SK-N-SH (cell line): ENCODE measurements around the gene AGT. TPM values are rescaled to one million over a fixed set of nuclear protein-coding genes. Genes with fewer than 3 reads are reported as not detected.
A peak's percentile ranks its signal among the peaks of the same experiment; 100 is the strongest.

Experiments used
- CTCF ChIA-PET: fragments of 300-600, 350-600 bp; formaldehyde crosslinking; extraction: SDS; loops from one replicate; lab custom pipeline; 2021; lab: Yijun Ruan, JAX
- POLR2A ChIA-PET: fragments of 350-600 bp; sonication (Branson Sonifier 250); formaldehyde crosslinking; extraction: SDS; loops from one replicate; lab custom pipeline; 2020; ENCODE audit warnings: antibody characterized with exemption, inconsistent platforms; lab: Yijun Ruan, JAX
- DNase-seq: peaks from one replicate; pipeline ENCODE4 v3.0.0; 2012
- H2AFZ ChIP-seq: fragments of 200-600 bp; sonication (generic); 2 replicates; pipeline ENCODE4 v1.8.1; 2016; ENCODE audit warnings: antibody characterized with exemption, mild to moderate bottlenecking, low read depth
- H3F3A ChIP-seq: fragments of 200-600 bp; sonication (generic); replicated peaks from 2 replicates; pipeline ENCODE3; 2016; ENCODE audit warnings: antibody characterized with exemption, mild to moderate bottlenecking; ENCODE audit not compliant: insufficient read depth
- H3K27ac ChIP-seq, 2 experiments: fragments of 200-500 bp in 1 of 2; fragments of 200-600 bp in 1 of 2; sonication (Bioruptor generic) in 1 of 2; sonication (generic), shearing (Covaris generic) in 1 of 2; 2 replicates each; pipeline versions ENCODE4 v1.5.1 to v1.6.1; 2014 to 2016; ENCODE audit warnings: low read depth in 2 of 2, inconsistent platforms in 1 of 2, low read length in 1 of 2, mild to moderate bottlenecking in 1 of 2, mixed read lengths in 1 of 2
- H3K27me3 ChIP-seq: fragments of 200-600 bp; sonication (generic), shearing (Covaris generic); 2 replicates; pipeline ENCODE4 v1.6.1; 2016; ENCODE audit warnings: mixed run types; ENCODE audit not compliant: insufficient read depth
- H3K36me3 ChIP-seq, 2 experiments: fragments of 200-500 bp in 1 of 2; fragments of 200-600 bp in 1 of 2; sonication (Bioruptor generic) in 1 of 2; sonication (generic) in 1 of 2; replicated peaks in 1 of 2; 2 replicates each; pipeline versions ENCODE3 to v1.5.1; 2014 to 2016; ENCODE audit warnings: low read length in 1 of 2, mild to moderate bottlenecking in 1 of 2; ENCODE audit not compliant: insufficient read depth in 2 of 2, control insufficient read depth in 1 of 2
- H3K4me1 ChIP-seq, 2 experiments: fragments of 200-500 bp in 1 of 2; fragments of 200-600 bp in 1 of 2; sonication (Bioruptor generic) in 1 of 2; sonication (generic), shearing (Covaris generic) in 1 of 2; 2 replicates each; pipeline versions ENCODE4 v1.5.1 to v1.6.1; 2014 to 2016; ENCODE audit warnings: low read depth in 1 of 2, low read length in 1 of 2, mixed run types in 1 of 2; ENCODE audit not compliant: insufficient read depth in 2 of 2, control insufficient read depth in 1 of 2
- H3K4me2 ChIP-seq: fragments of 200-600 bp; sonication (generic), shearing (Covaris generic); 2 replicates; pipeline ENCODE4 v1.6.1; 2017; ENCODE audit warnings: mixed run types
- H3K4me3 ChIP-seq, 2 experiments: fragments of 200-500 bp in 1 of 2; fragments of 200-600 bp in 1 of 2; sonication (Bioruptor generic) in 1 of 2; sonication (generic), shearing (Covaris generic) in 1 of 2; 2 replicates each; pipeline versions ENCODE4 v1.5.1 to v1.8.1; 2014 to 2016; ENCODE audit warnings: low read depth in 2 of 2, inconsistent platforms in 1 of 2, low read length in 1 of 2, mild to moderate bottlenecking in 1 of 2, mixed read lengths in 1 of 2, moderate library complexity in 1 of 2
- H3K79me2 ChIP-seq: fragments of 200-600 bp; sonication (generic); 2 replicates; pipeline ENCODE4 v1.8.1; 2017; ENCODE audit warnings: mild to moderate bottlenecking; ENCODE audit not compliant: insufficient read depth
- H3K9ac ChIP-seq: fragments of 200-600 bp; sonication (generic); 2 replicates; pipeline ENCODE4 v1.6.1; 2017; ENCODE audit warnings: mixed run types
- H3K9me2 ChIP-seq: fragments of 200-600 bp; sonication (generic); 2 replicates; pipeline ENCODE4 v1.6.1; 2017; ENCODE audit warnings: mixed run types
- H3K9me3 ChIP-seq: fragments of 200-600 bp; sonication (generic); 2 replicates; pipeline ENCODE4 v1.6.1; 2017; ENCODE audit warnings: mixed run types, mild to moderate bottlenecking, moderate library complexity
- H4K20me1 ChIP-seq: fragments of 200-600 bp; sonication (generic); 2 replicates; pipeline ENCODE4 v1.6.1; 2017; ENCODE audit warnings: mild to moderate bottlenecking, mixed run types; ENCODE audit not compliant: insufficient read depth
- CHD2 ChIP-seq: fragments of 150-350 bp; IDR thresholded peaks from 2 replicates; pipeline ENCODE4 v1.6.1; 2018; ENCODE audit warnings: low read length; ENCODE audit not compliant: partially characterized antibody
- EP300 ChIP-seq, 2 experiments: IDR thresholded peaks; 2 replicates each; pipeline versions ENCODE4 v1.4.0 to v1.6.1; 2012; ENCODE audit warnings: borderline replicate concordance in 1 of 2, low read depth in 1 of 2, low read length in 1 of 2
- EZH2phosphoT487 ChIP-seq: fragments of 200-600 bp; sonication (generic); IDR thresholded peaks from 2 replicates; pipeline ENCODE4 v1.6.1; 2017; ENCODE audit warnings: low read depth, mixed run types, mild to moderate bottlenecking, antibody characterized with exemption, moderate library complexity, borderline replicate concordance
- FOXJ3 ChIP-seq: sonication (generic); formaldehyde crosslinking; IDR thresholded peaks from 2 replicates; pipeline ENCODE4 v1.5.1; 2020; ENCODE audit warnings: mild to moderate bottlenecking, missing genetic modification reagents
- GABPA ChIP-seq: IDR thresholded peaks from 2 replicates; pipeline ENCODE4 v1.4.0; 2012; ENCODE audit warnings: low read depth, mild to moderate bottlenecking
- GATA2 ChIP-seq: sonication (generic); formaldehyde crosslinking; IDR thresholded peaks from 2 replicates; pipeline ENCODE4 v1.5.0; 2020; ENCODE audit warnings: mild to moderate bottlenecking, missing genetic modification reagents
- JUND ChIP-seq: IDR thresholded peaks from 2 replicates; pipeline ENCODE4 v1.4.0; 2012
- MAX ChIP-seq: IDR thresholded peaks from 2 replicates; pipeline ENCODE4 v1.4.0; 2012; ENCODE audit warnings: low read depth
- MEF2A ChIP-seq: IDR thresholded peaks from 2 replicates; pipeline ENCODE4 v1.4.0; 2012; ENCODE audit warnings: low read depth, borderline replicate concordance
- MXI1 ChIP-seq: IDR thresholded peaks from 2 replicates; pipeline ENCODE4 v1.6.1; 2012; ENCODE audit warnings: mild to moderate bottlenecking, low read depth, low read length, improper control_type of control experiment
- NFIC ChIP-seq: IDR thresholded peaks from 2 replicates; pipeline ENCODE4 v1.4.0; 2012; ENCODE audit warnings: borderline replicate concordance
- NRF1 ChIP-seq: IDR thresholded peaks from 2 replicates; pipeline ENCODE4 v1.6.1; 2012; ENCODE audit warnings: low read depth, mild to moderate bottlenecking, low read length
- PBX3 ChIP-seq: IDR thresholded peaks from 2 replicates; pipeline ENCODE4; 2012
- RAD21 ChIP-seq: IDR thresholded peaks from 2 replicates; pipeline ENCODE4 v1.6.1; 2012; ENCODE audit warnings: mild to moderate bottlenecking, low read length
- RCOR1 ChIP-seq: fragments of 150-350 bp; IDR thresholded peaks from 2 replicates; pipeline ENCODE4 v1.6.1; 2017; ENCODE audit warnings: antibody characterized with exemption, low read length
- REST ChIP-seq: IDR thresholded peaks from 2 replicates; pipeline ENCODE4 v1.6.1; 2012; ENCODE audit warnings: mild to moderate bottlenecking, low read depth, low read length, moderate library complexity
- RFX5 ChIP-seq: IDR thresholded peaks from 2 replicates; pipeline ENCODE4 v1.6.1; 2012; ENCODE audit warnings: mild to moderate bottlenecking, improper control_type of control experiment, low read length
- SIN3A ChIP-seq: IDR thresholded peaks from 2 replicates; pipeline ENCODE4 v1.6.1; 2012; ENCODE audit warnings: low read depth, mild to moderate bottlenecking, low read length, moderate library complexity, borderline replicate concordance
- TCF12 ChIP-seq: IDR thresholded peaks from 2 replicates; pipeline ENCODE4 v1.4.0; 2012
- TEAD4 ChIP-seq: IDR thresholded peaks from 2 replicates; pipeline ENCODE4 v1.4.0; 2012; ENCODE audit warnings: mild to moderate bottlenecking, borderline replicate concordance; ENCODE audit not compliant: insufficient read depth
- USF1 ChIP-seq: IDR thresholded peaks from 2 replicates; pipeline ENCODE4 v1.4.0; 2012; ENCODE audit warnings: low read depth, borderline replicate concordance
- YY1 ChIP-seq: IDR thresholded peaks from 2 replicates; pipeline ENCODE4 v1.4.0; 2012; ENCODE audit warnings: low read depth, mild to moderate bottlenecking
- WGBS: methylation state at CpG from one replicate; pipeline ENCODE4 v1.1.6; 2017; ENCODE audit warnings: low lambda C conversion rate; 5-methylcytosine and 5-hydroxymethylcytosine counted together
- polyA plus RNA-seq, 3 experiments: library from polyadenylated mRNA; depleted of rRNA; stranded (reverse); fragments of >200 nt; gene quantifications; 2 replicates each; pipeline ENCODE4 v1.2.3, GENCODE V29; 2012
- TF ChIP-seq, protein P1 (sequence below): fragments of 150-350 bp; IDR thresholded peaks from 2 replicates; pipeline ENCODE4 v1.6.1; 2016; ENCODE audit warnings: mild to moderate bottlenecking, low read depth, low read length

The AGT gene
- polyA plus RNA-seq, 1 of the 3 experiments (the other 2 are of a cell fraction), result 0.39 TPM

DNA sequence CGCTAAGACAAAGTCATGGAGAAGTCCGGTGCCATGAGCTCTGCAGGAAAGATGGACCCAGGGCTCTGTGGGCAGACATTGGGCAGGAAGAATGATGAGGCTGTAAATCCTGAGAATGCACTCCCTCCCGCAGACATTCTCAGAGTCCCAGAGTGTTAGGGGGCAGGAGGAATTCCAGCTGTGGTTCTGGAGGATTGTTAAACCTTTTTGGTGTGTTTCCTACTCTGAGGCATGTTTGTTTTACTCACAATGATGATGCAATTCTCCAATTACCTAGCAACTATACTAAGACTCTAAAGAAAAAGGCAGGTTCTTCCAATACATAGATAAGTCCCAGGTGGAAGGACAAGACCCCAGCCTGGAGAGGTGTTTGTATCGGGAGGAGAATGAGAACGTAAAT is 30.5 kb upstream of the AGT start (continued):
- TF ChIP-seq REST (no peak), NFIC (no peak), EP300 (IDR thresholded peaks at IDR 0.05; ENCODE audit: borderline replicate concordance in 1 of 2, low read depth in 1 of 2, low read length in 1 of 2) (no peak), NRF1 (no peak), TCF12 (no peak), EZH2phosphoT487 (no peak)

- peaks cover 0 to 14% of the 10 kb centered on the region in 2 experiments; a peak in 1 of 4 replicates for H3K4me1 ChIP-seq
- H3K27me3 ChIP-seq, result no peaks in the 10 kb centered on the region
- H3K9me3 ChIP-seq, result no peaks in the 10 kb centered on the region
- H4K20me1 ChIP-seq, result no peaks in the 10 kb centered on the region
- H2AFZ ChIP-seq, result no peak overlapping the region
- TF ChIP-seq NFIC (no peak), EP300 (IDR thresholded peaks at IDR 0.05; ENCODE audit: borderline replicate concordance in 1 of 2, low read depth in 1 of 2, low read length in 1 of 2) (peak in 1 of 2 experiments; percentile 66; a peak in 1 of 4 replicates), USF1 (no peak), CHD2 (peak; percentile 49), RAD21 (peak; percentile 31; the same call in 1 of the 2 replicates), SIN3A (no peak), RFX5 (no peak), MEF2A (no peak), MAX (no peak), MXI1 (peak; percentile 72; the same call in 1 of the 2 replicates), YY1 (no peak), GATA2 (CRISPR knock-in tag) (peak; percentile 88), FOXJ3 (no peak), GABPA (no peak), PBX3 (no peak), TEAD4 (no peak), RCOR1 (peak; percentile 38; the same call in 1 of the 2 replicates), JUND (no peak)
- TF ChIP-seq, protein P1, sequence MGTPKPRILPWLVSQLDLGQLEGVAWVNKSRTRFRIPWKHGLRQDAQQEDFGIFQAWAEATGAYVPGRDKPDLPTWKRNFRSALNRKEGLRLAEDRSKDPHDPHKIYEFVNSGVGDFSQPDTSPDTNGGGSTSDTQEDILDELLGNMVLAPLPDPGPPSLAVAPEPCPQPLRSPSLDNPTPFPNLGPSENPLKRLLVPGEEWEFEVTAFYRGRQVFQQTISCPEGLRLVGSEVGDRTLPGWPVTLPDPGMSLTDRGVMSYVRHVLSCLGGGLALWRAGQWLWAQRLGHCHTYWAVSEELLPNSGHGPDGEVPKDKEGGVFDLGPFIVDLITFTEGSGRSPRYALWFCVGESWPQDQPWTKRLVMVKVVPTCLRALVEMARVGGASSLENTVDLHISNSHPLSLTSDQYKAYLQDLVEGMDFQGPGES, result no peak
- no peak overlapping the region for H3K4me2 ChIP-seq
- no peaks in the 10 kb centered on the region for H3K79me2 ChIP-seq
- ChIA-PET CTCF (interaction anchor here (0.9 to 2.3 kb wide), 4 partner anchors 9 to 101 kb away, joined by 3 to 7 read pairs (median 6); no protein-coding TSS in a partner anchor), POLR2A (interaction anchor here (0.7 kb wide), 1 partner anchor 15 kb away, joined by 3 read pairs; no protein-coding TSS in a partner anchor)
- H3K9me2 ChIP-seq, result no peaks in the 10 kb centered on the region
- no peak overlapping the region for H3K9ac ChIP-seq
- peak; percentile 65 for DNase-seq
- H3K4me3 ChIP-seq, result no peak overlapping the region
- WGBS, result 15% methylated on average over 2 of the region's 2 CpGs
- no peaks in the 10 kb centered on the region for H3F3A ChIP-seq
- H3K36me3 ChIP-seq, result no peaks in the 10 kb centered on the region
- H3K27ac ChIP-seq, result peak overlapping the region in 1 of 2 experiments; percentile 71; a peak in 2 of 4 replicates
Measured at GRCh38 chr1:230743899-230744298, 30.0 kb upstream of the AGT start.
